IMR-90 (cell line): ENCODE data around the gene SLC43A2. TPM values are rescaled to one million over a fixed set of nuclear protein-coding genes. Genes with fewer than 3 reads are reported as not detected.
A peak's percentile ranks its signal among the peaks of the same experiment; 100 is the strongest.

Experiments
- ATAC-seq: fragments of 200-7000 bp; cut with Tn5 transposase; 2 replicates; pipeline ENCODE4 v1.9.1; 2020; ENCODE audit warnings: low read depth, mild to moderate bottlenecking, moderate library complexity
- BruUV-seq: library from RNA; stranded (reverse); fragments of 400-500 nt; replicated peaks from 2 replicates; lab custom pipeline; 2021; lab: Mats Ljungman, UMichigan
- CTCF ChIA-PET: fragments of 300-600 bp; formaldehyde crosslinking; extraction: SDS; loops from one replicate; lab custom pipeline; 2021; ENCODE audit warnings: antibody characterized with exemption; lab: Yijun Ruan, JAX
- POLR2A ChIA-PET: fragments of 300-600 bp; sonication (Branson Sonifier 250); formaldehyde crosslinking; loops from one replicate; lab custom pipeline; 2022; ENCODE audit warnings: antibody characterized with exemption; ENCODE audit not compliant: unreplicated experiment; lab: Charles Lee
- DNase-seq: peaks from one replicate; pipeline ENCODE4 v3.0.0; 2013
- H2AFZ ChIP-seq: replicated peaks from 2 replicates; pipeline ENCODE3; 2013; ENCODE audit warnings: low read length, mild to moderate bottlenecking; ENCODE audit not compliant: poor library complexity
- H2AK5ac ChIP-seq: 2 replicates; pipeline ENCODE4 v1.6.1; 2013; ENCODE audit warnings: low read depth, low read length, inconsistent platforms
- H2AK9ac ChIP-seq: replicated peaks from 2 replicates; pipeline ENCODE3; 2013; ENCODE audit warnings: mild to moderate bottlenecking, low read depth, low read length, moderate library complexity; ENCODE audit not compliant: poor library complexity
- H2BK120ac ChIP-seq: 2 replicates; pipeline ENCODE4 v1.6.1; 2013; ENCODE audit warnings: low read depth, low read length, inconsistent platforms
- H2BK15ac ChIP-seq: 3 replicates; pipeline ENCODE4 v1.6.1; 2013; ENCODE audit warnings: low read depth, low read length, inconsistent platforms
- H2BK20ac ChIP-seq: 2 replicates; pipeline ENCODE4 v1.6.1; 2013; ENCODE audit warnings: low read depth, mild to moderate bottlenecking, inconsistent platforms, low read length, moderate library complexity
- H2BK5ac ChIP-seq: 2 replicates; pipeline ENCODE4 v1.6.1; 2013; ENCODE audit warnings: mild to moderate bottlenecking, low read depth, low read length, inconsistent platforms; ENCODE audit not compliant: poor library complexity, severe bottlenecking
- H3K14ac ChIP-seq: replicated peaks from 2 replicates; pipeline ENCODE4 v1.6.1; 2013; ENCODE audit warnings: low read depth, low read length, inconsistent platforms
- H3K18ac ChIP-seq: 2 replicates; pipeline ENCODE4 v1.6.1; 2013; ENCODE audit warnings: low read depth, low read length, control low read depth
- H3K23ac ChIP-seq: 2 replicates; pipeline ENCODE4 v1.6.1; 2013; ENCODE audit warnings: low read depth, low read length, inconsistent platforms
- H3K27ac ChIP-seq: 2 replicates; pipeline ENCODE4 v1.5.1; 2013; ENCODE audit warnings: mild to moderate bottlenecking, control low read depth, low read length; ENCODE audit not compliant: insufficient read depth
- H3K27me3 ChIP-seq: 2 replicates; pipeline ENCODE4 v1.6.1; 2013; ENCODE audit warnings: low read length; ENCODE audit not compliant: control insufficient read depth, insufficient read depth
- H3K36me3 ChIP-seq: 2 replicates; pipeline ENCODE4 v1.6.1; 2013; ENCODE audit warnings: low read length, mixed read lengths; ENCODE audit not compliant: control insufficient read depth, insufficient read depth
- H3K4ac ChIP-seq: 2 replicates; pipeline ENCODE4 v1.6.1; 2013; ENCODE audit warnings: low read depth, low read length, inconsistent platforms
- H3K4me1 ChIP-seq: 2 replicates; pipeline ENCODE4 v1.6.1; 2013; ENCODE audit warnings: low read length, mixed read lengths; ENCODE audit not compliant: control insufficient read depth, insufficient read depth
- H3K4me2 ChIP-seq: 2 replicates; pipeline ENCODE4 v1.6.1; 2013; ENCODE audit warnings: low read depth, mild to moderate bottlenecking, control low read depth, low read length, moderate library complexity
- H3K4me3 ChIP-seq: 2 replicates; pipeline ENCODE4 v1.5.1; 2013; ENCODE audit warnings: low read depth, mild to moderate bottlenecking, control low read depth, low read length, moderate library complexity; ENCODE audit not compliant: insufficient read depth
- H3K56ac ChIP-seq: 2 replicates; pipeline ENCODE4 v1.6.1; 2013; ENCODE audit warnings: low read length, inconsistent platforms; ENCODE audit not compliant: insufficient read depth; ENCODE audit errors: extremely low read depth
- H3K79me1 ChIP-seq, 2 experiments: 2 replicates each; pipeline ENCODE4 v1.6.1; 2013; ENCODE audit warnings: low read length in 2 of 2, inconsistent platforms in 1 of 2, low read depth in 1 of 2
- H3K9ac ChIP-seq: 2 replicates; pipeline ENCODE4 v1.6.1; 2013; ENCODE audit warnings: low read depth, low read length, control low read depth
- H3K9me1 ChIP-seq: 2 replicates; pipeline ENCODE4 v1.6.1; 2013; ENCODE audit warnings: low read length, inconsistent platforms; ENCODE audit not compliant: insufficient read depth
- H3K9me3 ChIP-seq: 2 replicates; pipeline ENCODE4 v1.6.1; 2013; ENCODE audit warnings: low read length; ENCODE audit not compliant: control insufficient read depth, insufficient read depth
- H4K20me1 ChIP-seq: 2 replicates; pipeline ENCODE4 v1.6.1; 2013; ENCODE audit warnings: low read length, inconsistent platforms; ENCODE audit not compliant: insufficient read depth
- H4K5ac ChIP-seq: 2 replicates; pipeline ENCODE4 v1.6.1; 2013; ENCODE audit warnings: mild to moderate bottlenecking, low read depth, low read length, control low read depth
- H4K8ac ChIP-seq, 2 experiments: 2 replicates each; pipeline ENCODE4 v1.6.1; 2013; ENCODE audit warnings: low read depth in 2 of 2, low read length in 2 of 2, control low read depth in 1 of 2, inconsistent platforms in 1 of 2
- H4K91ac ChIP-seq: 2 replicates; pipeline ENCODE4 v1.6.1; 2013; ENCODE audit warnings: low read depth, low read length, inconsistent platforms; ENCODE audit not compliant: insufficient read depth
- CEBPB ChIP-seq: IDR thresholded peaks from 2 replicates; pipeline ENCODE4 v1.6.1; 2012; ENCODE audit warnings: low read depth, low read length, improper control_type of control experiment
- CHD1 ChIP-seq: IDR thresholded peaks from 2 replicates; pipeline ENCODE4 v1.6.1; 2012; ENCODE audit warnings: low read depth, low read length, improper control_type of control experiment
- POLR2A ChIP-seq: IDR thresholded peaks from 2 replicates; pipeline ENCODE4 v1.6.1; 2012; ENCODE audit warnings: mild to moderate bottlenecking, low read depth, low read length
- SMC3 ChIP-seq: fragments of 150-350 bp; IDR thresholded peaks from 2 replicates; pipeline ENCODE4 v1.6.1; 2016; ENCODE audit warnings: low read depth, mild to moderate bottlenecking, antibody characterized with exemption, low read length, moderate library complexity
- WGBS, 2 experiments: methylation state at CpG; one replicate each; pipeline versions ENCODE4 v1.1.5 to v1.1.7; 2013; ENCODE audit warnings: missing lambda C conversion rate in 2 of 2; ENCODE audit not compliant: insufficient read length in 1 of 2; ENCODE audit errors: extremely low coverage in 2 of 2; 5-methylcytosine and 5-hydroxymethylcytosine counted together
- dilution Hi-C: fragments of 300-500 bp; cut with HindIII; formaldehyde crosslinking; loops from one replicate; pipeline ENCODE4 v1.14.3; 2018; ENCODE audit warnings: low sequenced_read_pairs; ENCODE audit not compliant: unreplicated experiment
- in situ Hi-C: fragments of 300-500 bp; cut with MboI; formaldehyde crosslinking; loops from 3 replicates; pipeline ENCODE4 v1.14.3; 2019; ENCODE audit warnings: low sequenced_read_pairs, inconsistent platforms, mixed read lengths
- intact Hi-C: fragments of 100-400 bp; cut with micrococcal nuclease; formaldehyde crosslinking; loops from 2 replicates; pipeline ENCODE4 v1.10.0; 2022
- polyA plus RNA-seq, 3 experiments: library from polyadenylated mRNA; depleted of rRNA; stranded (reverse); fragments of >200 nt; gene quantifications; 2 replicates each; pipeline ENCODE4 v1.2.3, GENCODE V29; 2012; ENCODE audit warnings: low replicate concordance in 1 of 3
- total RNA-seq: library from RNA; depleted of rRNA; stranded (reverse); fragments of >200 nt; gene quantifications from 2 replicates; pipeline ENCODE4 v1.2.3, GENCODE V29; 2012

Gene SLC43A2
- total and polyA plus RNA-seq, 2 of the 4 experiments (the other 2 are of a cell fraction), result 3.8 to 9.0 TPM

DNA sequence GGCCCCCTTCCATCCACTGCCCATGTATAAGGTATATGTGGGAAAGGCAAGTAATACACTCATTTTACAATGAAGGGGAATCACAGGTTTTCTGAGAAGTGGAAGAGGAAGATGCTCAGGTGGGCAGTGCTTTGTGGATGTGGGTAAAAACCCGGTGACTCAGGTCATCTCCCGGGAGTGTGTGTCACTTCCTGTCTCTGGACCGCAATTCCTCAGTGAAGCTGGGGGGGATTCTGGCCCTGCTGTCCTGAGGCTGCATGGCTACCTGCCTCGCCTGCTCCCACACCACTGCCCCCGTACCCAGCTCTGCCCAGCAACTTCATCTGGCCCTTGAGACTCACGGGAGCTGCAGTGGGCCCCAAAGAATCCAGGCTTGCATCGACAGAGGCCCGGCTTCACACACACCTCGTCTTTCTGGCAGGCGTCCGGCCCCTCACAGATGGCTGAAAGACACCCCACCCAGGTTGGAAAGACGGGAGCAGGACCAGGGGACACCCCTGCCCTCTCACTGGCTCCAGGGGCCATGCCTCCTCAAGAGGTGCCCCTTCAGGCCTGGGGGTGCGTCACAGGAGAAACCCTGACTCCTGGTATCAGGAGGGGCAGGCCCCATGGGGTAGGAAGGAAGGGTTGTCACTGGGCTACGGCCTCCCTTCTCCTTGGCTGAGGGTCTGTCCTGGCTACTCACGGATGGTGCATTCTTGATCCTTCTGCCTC lies 16.0 kb upstream of the SLC43A2 start (continued):
- TF ChIP-seq CHD1, result no peak

DNA sequence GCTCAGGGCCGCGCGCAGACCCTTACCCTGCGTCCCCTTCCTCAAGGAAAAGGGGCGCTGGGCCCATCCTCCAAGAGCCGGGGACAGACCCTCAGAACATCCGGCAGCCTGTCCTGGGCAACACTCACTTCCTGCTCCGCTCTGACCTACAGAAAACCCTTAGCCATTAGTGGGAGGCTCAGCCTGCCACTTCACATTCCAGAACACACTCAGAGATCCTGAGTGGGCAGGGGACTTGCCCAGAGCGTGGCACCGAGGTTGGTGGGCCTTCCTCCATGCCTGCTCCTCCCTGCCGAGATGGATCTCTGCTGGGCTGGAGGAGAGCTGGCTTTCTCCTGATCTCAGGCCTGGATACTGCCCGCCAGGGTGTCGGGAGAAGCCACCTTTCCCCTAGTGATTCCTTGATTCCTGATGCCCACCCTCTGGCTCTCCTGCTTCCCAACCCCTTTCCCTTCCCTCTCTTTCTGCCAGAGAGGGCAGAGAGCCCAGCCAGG lies 15.4 kb upstream of the SLC43A2 start:
- Histone ChIP-seq H4K5ac (peak overlapping the region; percentile 40; the same call in 1 of the 2 replicates), H2AK5ac (peak overlapping the region; percentile 77), H2BK5ac (no peak overlapping the region), H3K18ac (no peak overlapping the region), H4K91ac (peak overlapping the region; percentile 78), H3K4me1 (peaks cover 24% of the 10 kb centered on the region), H2AK9ac (peak overlapping the region; percentile 79), H3K9me3 (no peaks in the 10 kb centered on the region), H2BK15ac (peak overlapping the region; percentile 65; the same call in 1 of the 3 replicates), H2BK20ac (no peak overlapping the region), H3K27ac (no peak overlapping the region), H3K27me3 (no peaks in the 10 kb centered on the region; the same call in 1 of the 2 replicates), H4K20me1 (peaks cover 8% of the 10 kb centered on the region; the same call in 1 of the 2 replicates), H2BK120ac (peak overlapping the region; percentile 57; the same call in 1 of the 2 replicates), H3K9ac (no peak overlapping the region), H2AFZ (peak overlapping the region; percentile 81), H3K36me3 (no peaks in the 10 kb centered on the region), H3K23ac (peak overlapping the region; percentile 74; the same call in 1 of the 2 replicates), H3K9me1 (peaks cover 14% of the 10 kb centered on the region), H3K4ac (peak overlapping the region; percentile 76), H4K8ac (peak overlapping the region; percentile 54 to 85; a peak in 3 of 4 replicates), H3K4me3 (no peak overlapping the region), H3K4me2 (no peak overlapping the region), H3K56ac (no peak overlapping the region), H3K79me1 (no peaks in the 10 kb centered on the region), H3K14ac (peak overlapping the region; percentile 58; the same call in 1 of the 2 replicates)
- no TSS peak for BruUV-seq
- 60% methylated on average over 5 of the region's 13 CpGs; no CpG with 5 or more reads in 1 of the 2 experiments for WGBS, 2 experiments
- ChIA-PET POLR2A (no interaction called here), CTCF (no interaction called here)
- in situ Hi-C loops, result no loop called here
- no peak for DNase-seq
- TF ChIP-seq SMC3, result no peak
- no peak for TF ChIP-seq CEBPB
- TF ChIP-seq POLR2A, result no peak
- no peak for ATAC-seq
- intact Hi-C loops, result no loop called here
- dilution Hi-C loops, result no loop called here
